CD14-positive monocyte (primary cell): ENCODE measurements around the gene NCOA7. TPM values are rescaled to one million over a fixed set of nuclear protein-coding genes. Genes with fewer than 3 reads are reported as not detected.
A peak's percentile ranks its signal among the peaks of the same experiment; 100 is the strongest.

ENCODE experiments used
- DNase-seq, 3 donors: peaks; one replicate each; pipeline ENCODE4 v3.0.0-alpha.2; 2011 to 2022
- H2AFZ ChIP-seq: 2 replicates; pipeline ENCODE4 v1.6.0; 2012; ENCODE audit warnings: mild to moderate bottlenecking, low read depth, low read length, inconsistent platforms; ENCODE audit not compliant: insufficient read depth, poor library complexity, severe bottlenecking
- H3K27ac ChIP-seq, 2 donors: 1 replicate in 1 of 2; 2 replicates in 1 of 2; pipeline ENCODE4 v1.5.1; 2012 to 2013; ENCODE audit warnings: low read length in 2 of 2, control low read depth in 1 of 2, inconsistent platforms in 1 of 2, low read depth in 1 of 2, mild to moderate bottlenecking in 1 of 2
- H3K27me3 ChIP-seq, 2 donors: one replicate each; pipeline versions ENCODE4 v1.6.0 to v1.6.1; 2011 to 2013; ENCODE audit warnings: low read length in 2 of 2; ENCODE audit not compliant: control insufficient read depth in 2 of 2, insufficient read depth in 2 of 2
- H3K36me3 ChIP-seq, 2 donors: replicated peaks in 1 of 2; 1 replicate in 1 of 2; 2 replicates in 1 of 2; pipeline versions ENCODE4 v1.5.1 to v1.6.1; 2012 to 2013; ENCODE audit warnings: low read length in 2 of 2, control low read depth in 1 of 2, inconsistent platforms in 1 of 2, mild to moderate bottlenecking in 1 of 2; ENCODE audit not compliant: insufficient read depth in 2 of 2, control insufficient read depth in 1 of 2
- H3K4me1 ChIP-seq, 2 donors: 1 replicate in 1 of 2; 2 replicates in 1 of 2; pipeline versions ENCODE4 v1.5.1 to v1.6.1; 2012 to 2013; ENCODE audit warnings: low read length in 2 of 2, control low read depth in 1 of 2, inconsistent platforms in 1 of 2, mild to moderate bottlenecking in 1 of 2, moderate library complexity in 1 of 2; ENCODE audit not compliant: insufficient read depth in 2 of 2, control insufficient read depth in 1 of 2
- H3K4me2 ChIP-seq: replicated peaks from 2 replicates; pipeline ENCODE3; 2012; ENCODE audit warnings: low read length, moderate library complexity, mild to moderate bottlenecking; ENCODE audit not compliant: poor library complexity, severe bottlenecking; ENCODE audit errors: extremely low read depth
- H3K4me3 ChIP-seq, 3 experiments: fragments of 200-600 bp in 1 of 3; sonication (generic) in 1 of 3; replicated peaks in 1 of 3; 1 replicate in 2 of 3; 2 replicates in 1 of 3; pipeline ENCODE4 v1.5.1; 2011 to 2013; ENCODE audit warnings: low read length in 3 of 3, mild to moderate bottlenecking in 3 of 3, control low read depth in 2 of 3, low read depth in 2 of 3, inconsistent platforms in 1 of 3, moderate library complexity in 1 of 3
- H3K79me2 ChIP-seq: 2 replicates; pipeline ENCODE4 v1.6.0; 2012; ENCODE audit warnings: mild to moderate bottlenecking, control low read depth, inconsistent platforms, low read length, moderate library complexity; ENCODE audit not compliant: insufficient read depth
- H3K9ac ChIP-seq: 2 replicates; pipeline ENCODE4 v1.6.0; 2017; ENCODE audit warnings: low read length, mild to moderate bottlenecking; ENCODE audit not compliant: insufficient read depth, poor library complexity, severe bottlenecking
- H3K9me3 ChIP-seq, 2 donors: replicated peaks in 1 of 2; 1 replicate in 1 of 2; 2 replicates in 1 of 2; pipeline versions ENCODE4 v1.5.1 to v1.6.1; 2012 to 2013; ENCODE audit warnings: low read length in 2 of 2, control low read depth in 1 of 2; ENCODE audit not compliant: control insufficient read depth in 1 of 2, insufficient read depth in 1 of 2
- H4K20me1 ChIP-seq: 2 replicates; pipeline ENCODE4 v1.6.0; 2012; ENCODE audit warnings: mild to moderate bottlenecking, low read length, control low read depth, moderate library complexity; ENCODE audit not compliant: insufficient read depth
- H3K27ac Mint-ChIP-seq, 7 donors: one replicate each; pipeline ENCODE4 v1.8.0; 2020; ENCODE audit warnings: mild to moderate bottlenecking in 7 of 7, mixed read lengths in 7 of 7, moderate library complexity in 6 of 7, inconsistent platforms in 2 of 7
- H3K27me3 Mint-ChIP-seq, 3 donors: one replicate each; pipeline ENCODE4 v1.8.0; 2021 to 2022; ENCODE audit warnings: low read depth in 3 of 3, mild to moderate bottlenecking in 3 of 3, mixed read lengths in 3 of 3, moderate library complexity in 3 of 3, inconsistent platforms in 1 of 3
- H3K36me3 Mint-ChIP-seq, 2 donors: one replicate each; pipeline ENCODE4 v1.8.0; 2020; ENCODE audit warnings: mixed read lengths in 2 of 2, inconsistent platforms in 1 of 2, mild to moderate bottlenecking in 1 of 2
- H3K4me1 Mint-ChIP-seq: one replicate; pipeline ENCODE4 v1.8.0; 2020; ENCODE audit warnings: mild to moderate bottlenecking, mixed read lengths
- H3K4me3 Mint-ChIP-seq, 2 donors: one replicate each; pipeline ENCODE4 v1.8.0; 2020; ENCODE audit warnings: mild to moderate bottlenecking in 2 of 2, mixed read lengths in 2 of 2, moderate library complexity in 1 of 2
- H3K9me3 Mint-ChIP-seq, 7 donors: one replicate each; pipeline ENCODE4 v1.8.0; 2020 to 2022; ENCODE audit warnings: mixed read lengths in 7 of 7, mild to moderate bottlenecking in 6 of 7, moderate library complexity in 6 of 7, inconsistent platforms in 2 of 7
- WGBS: methylation state at CpG from one replicate; pipeline ENCODE4 v1.1.5; 2013; ENCODE audit warnings: missing lambda C conversion rate; ENCODE audit not compliant: insufficient coverage; 5-methylcytosine and 5-hydroxymethylcytosine counted together
- intact Hi-C, 2 donors: fragments of 100-400 bp; cut with micrococcal nuclease; formaldehyde crosslinking; loops; one replicate each; pipeline versions ENCODE4 v1.15.0 to v1.15.1; 2023
- polyA plus RNA-seq, 3 donors: library from polyadenylated mRNA; depleted of rRNA in 1 of 3; unstranded in 2 of 3; stranded (reverse) in 1 of 3; fragments of 300-500 nt in 2 of 3; fragments of >200 nt in 1 of 3; fragmentation: Illumina TruSeq in 2 of 3; gene quantifications; 1 replicate in 2 of 3; 2 replicates in 1 of 3; pipeline ENCODE4 v1.2.3, GENCODE V29; 2012 to 2021
- TF ChIP-seq, protein P1 (sequence below): fragments of 200-600 bp; IDR thresholded peaks from one replicate; pipeline ENCODE4 v1.8.0; 2022; ENCODE audit warnings: antibody characterized with exemption, mild to moderate bottlenecking

Gene NCOA7
- polyA plus RNA-seq, 3 donors: 8.3 to 21.9 (median 11.2) TPM

DNA sequence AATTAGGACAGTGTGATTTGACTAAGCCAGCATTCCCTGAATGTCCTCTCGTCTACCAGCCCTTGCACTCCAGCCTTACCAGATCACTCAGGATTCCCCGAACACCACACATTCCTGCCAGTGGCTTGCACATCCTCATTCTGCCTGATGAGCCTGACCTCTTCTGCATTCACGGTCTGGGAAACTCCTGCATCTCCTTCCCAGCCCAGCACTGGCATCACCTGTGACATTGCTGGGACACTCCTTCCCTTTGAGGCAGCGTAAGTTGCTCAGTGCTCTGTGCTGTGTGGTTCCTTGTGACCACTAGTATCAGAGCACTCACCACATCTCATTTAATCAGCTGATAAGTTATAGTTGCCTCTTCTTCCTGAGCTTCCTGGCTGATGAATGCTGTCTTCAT, 17.3 kb downstream of the NCOA7 start:
- Histone ChIP-seq H3K4me2 (no peak overlapping the region), H3K9ac (no peak overlapping the region), H3K4me3 (no peak overlapping the region), H3K4me1 (peaks cover 30 to 34% of the 10 kb centered on the region in 2 donors), H3K27ac (no peak overlapping the region), H3K27me3 (no peaks in the 10 kb centered on the region), H3K9me3 (no peaks in the 10 kb centered on the region), H4K20me1 (no peaks in the 10 kb centered on the region), H3K79me2 (peaks cover 42% of the 10 kb centered on the region), H3K36me3 (no peaks in the 10 kb centered on the region), H2AFZ (no peak overlapping the region)
- H3K27me3 Mint-ChIP-seq: peaks cover 0 to 2% (median 0%) of the 10 kb centered on the region in 3 donors
- intact Hi-C loops: no loop called here
- 69% methylated on average over 3 of the region's 4 CpGs for WGBS
- no peak for DNase-seq
- peak overlapping the region in 2 of 7 donors; percentile 21 to 74 for H3K27ac Mint-ChIP-seq
- H3K36me3 Mint-ChIP-seq: peaks cover 5 to 7% of the 10 kb centered on the region in 2 donors
- H3K9me3 Mint-ChIP-seq: peaks cover 0 to 3% (median 0%) of the 10 kb centered on the region in 7 donors
- TF ChIP-seq, protein P1, sequence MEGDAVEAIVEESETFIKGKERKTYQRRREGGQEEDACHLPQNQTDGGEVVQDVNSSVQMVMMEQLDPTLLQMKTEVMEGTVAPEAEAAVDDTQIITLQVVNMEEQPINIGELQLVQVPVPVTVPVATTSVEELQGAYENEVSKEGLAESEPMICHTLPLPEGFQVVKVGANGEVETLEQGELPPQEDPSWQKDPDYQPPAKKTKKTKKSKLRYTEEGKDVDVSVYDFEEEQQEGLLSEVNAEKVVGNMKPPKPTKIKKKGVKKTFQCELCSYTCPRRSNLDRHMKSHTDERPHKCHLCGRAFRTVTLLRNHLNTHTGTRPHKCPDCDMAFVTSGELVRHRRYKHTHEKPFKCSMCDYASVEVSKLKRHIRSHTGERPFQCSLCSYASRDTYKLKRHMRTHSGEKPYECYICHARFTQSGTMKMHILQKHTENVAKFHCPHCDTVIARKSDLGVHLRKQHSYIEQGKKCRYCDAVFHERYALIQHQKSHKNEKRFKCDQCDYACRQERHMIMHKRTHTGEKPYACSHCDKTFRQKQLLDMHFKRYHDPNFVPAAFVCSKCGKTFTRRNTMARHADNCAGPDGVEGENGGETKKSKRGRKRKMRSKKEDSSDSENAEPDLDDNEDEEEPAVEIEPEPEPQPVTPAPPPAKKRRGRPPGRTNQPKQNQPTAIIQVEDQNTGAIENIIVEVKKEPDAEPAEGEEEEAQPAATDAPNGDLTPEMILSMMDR: no peak
- H3K4me3 Mint-ChIP-seq: no peak overlapping the region
- H3K4me1 Mint-ChIP-seq: peaks cover 55% of the 10 kb centered on the region

DNA sequence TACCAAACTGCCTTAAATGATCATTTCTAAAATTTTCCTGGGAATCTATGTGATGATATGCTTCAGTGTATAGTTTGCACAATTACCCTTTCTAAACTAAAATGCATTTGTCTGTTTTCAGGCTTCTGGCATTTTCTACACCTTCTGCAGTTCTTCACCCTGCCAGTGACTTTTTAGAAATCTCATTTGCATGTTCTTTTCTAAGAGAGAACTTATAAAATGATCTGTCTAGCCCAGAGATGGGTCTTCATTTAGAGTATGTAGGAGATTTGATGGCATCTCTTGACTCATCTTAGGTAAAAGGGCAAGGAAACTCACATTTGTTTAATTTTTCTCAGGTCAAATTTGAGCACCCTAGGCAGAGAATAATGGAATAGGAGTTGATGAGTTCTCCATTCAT, 17.8 kb downstream of the NCOA7 start:
- peaks cover 43% of the 10 kb centered on the region for H3K79me2 ChIP-seq
- no peak overlapping the region for H2AFZ ChIP-seq
- peaks cover 5 to 8% of the 10 kb centered on the region in 2 donors for H3K36me3 Mint-ChIP-seq
- no peak overlapping the region for H3K9ac ChIP-seq
- no peaks in the 10 kb centered on the region for H3K36me3 ChIP-seq
- peak overlapping the region in 1 of 7 donors; percentile 3 for H3K27ac Mint-ChIP-seq
- H3K4me1 ChIP-seq: peaks cover 25 to 29% of the 10 kb centered on the region in 2 donors
- H3K9me3 Mint-ChIP-seq: peaks cover 0 to 3% (median 0%) of the 10 kb centered on the region in 7 donors
- no peak for DNase-seq
- no peak overlapping the region for H3K4me3 ChIP-seq
- no peaks in the 10 kb centered on the region for H3K27me3 ChIP-seq
- H3K27ac ChIP-seq: no peak overlapping the region
- no peaks in the 10 kb centered on the region for H3K9me3 ChIP-seq
- intact Hi-C loops: no loop called here
- no peaks in the 10 kb centered on the region for H4K20me1 ChIP-seq
- no peak overlapping the region for H3K4me2 ChIP-seq
- peaks cover 0 to 2% (median 0%) of the 10 kb centered on the region in 3 donors for H3K27me3 Mint-ChIP-seq
- no peak overlapping the region for H3K4me3 Mint-ChIP-seq
- peaks cover 50% of the 10 kb centered on the region for H3K4me1 Mint-ChIP-seq
- TF ChIP-seq, protein P1: no peak
